Fibroblast of lung (primary cell): ENCODE measurements around the gene GNGT1.

ENCODE experiments used
- EZH2 ChIP-seq: IDR thresholded peaks from 2 replicates; pipeline ENCODE4 v1.5.1; 2012; ENCODE audit warnings: low read length, control low read depth, mild to moderate bottlenecking; ENCODE audit errors: missing control alignments
- TF ChIP-seq, protein P1 (sequence below), 2 donors: IDR thresholded peaks in 1 of 2; conservative IDR thresholded peaks in 1 of 2; 1 replicate in 1 of 2; 2 replicates in 1 of 2; pipeline ENCODE4 v1.5.1; 2011 to 2012; ENCODE audit warnings: low read length in 2 of 2, control low read depth in 1 of 2, inconsistent platforms in 1 of 2, low read depth in 1 of 2, mild to moderate bottlenecking in 1 of 2

DNA sequence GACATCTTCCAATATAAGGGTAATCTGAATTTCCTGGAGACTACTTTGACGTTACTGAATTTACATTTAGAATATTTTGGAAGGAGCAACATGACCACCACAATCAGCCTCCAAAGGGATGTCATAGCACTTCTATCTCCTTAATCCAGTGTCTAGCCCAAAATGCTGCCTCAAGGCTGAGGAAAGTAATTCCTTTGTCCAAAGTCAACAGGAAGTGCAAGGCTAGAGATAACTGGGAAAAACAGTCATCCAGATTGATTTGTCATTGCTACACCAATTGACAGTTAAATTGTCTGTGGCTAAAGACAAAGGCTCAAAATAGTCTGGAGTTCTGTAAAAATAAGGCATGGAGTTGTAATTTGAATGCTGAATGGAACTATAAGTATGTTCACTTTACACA, 11.9 kb upstream of the GNGT1 start:
- TF ChIP-seq EZH2 = no peak
- TF ChIP-seq, protein P1, sequence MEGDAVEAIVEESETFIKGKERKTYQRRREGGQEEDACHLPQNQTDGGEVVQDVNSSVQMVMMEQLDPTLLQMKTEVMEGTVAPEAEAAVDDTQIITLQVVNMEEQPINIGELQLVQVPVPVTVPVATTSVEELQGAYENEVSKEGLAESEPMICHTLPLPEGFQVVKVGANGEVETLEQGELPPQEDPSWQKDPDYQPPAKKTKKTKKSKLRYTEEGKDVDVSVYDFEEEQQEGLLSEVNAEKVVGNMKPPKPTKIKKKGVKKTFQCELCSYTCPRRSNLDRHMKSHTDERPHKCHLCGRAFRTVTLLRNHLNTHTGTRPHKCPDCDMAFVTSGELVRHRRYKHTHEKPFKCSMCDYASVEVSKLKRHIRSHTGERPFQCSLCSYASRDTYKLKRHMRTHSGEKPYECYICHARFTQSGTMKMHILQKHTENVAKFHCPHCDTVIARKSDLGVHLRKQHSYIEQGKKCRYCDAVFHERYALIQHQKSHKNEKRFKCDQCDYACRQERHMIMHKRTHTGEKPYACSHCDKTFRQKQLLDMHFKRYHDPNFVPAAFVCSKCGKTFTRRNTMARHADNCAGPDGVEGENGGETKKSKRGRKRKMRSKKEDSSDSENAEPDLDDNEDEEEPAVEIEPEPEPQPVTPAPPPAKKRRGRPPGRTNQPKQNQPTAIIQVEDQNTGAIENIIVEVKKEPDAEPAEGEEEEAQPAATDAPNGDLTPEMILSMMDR (conservative IDR thresholded peaks at IDR 0.05 in 1 of 2, IDR thresholded peaks at IDR 0.05 in 1 of 2; ENCODE audit: low read depth in 1 of 2, low read length in 2 of 2) = no peak
